H1 (cell line): ENCODE results near the gene SCPEP1. TPM values are rescaled to one million over a fixed set of nuclear protein-coding genes. Genes with fewer than 3 reads are reported as not detected.

Experiments
- CTCF ChIA-PET: fragments of 300-600 bp; sonication (Branson Sonifier 250); formaldehyde crosslinking; loops from one replicate; lab custom pipeline; 2021; ENCODE audit not compliant: partially characterized antibody; lab: Charles Lee
- POLR2A ChIA-PET: fragments of 300-600 bp; sonication (Branson Sonifier 250); formaldehyde crosslinking; loops from one replicate; lab custom pipeline; 2021; ENCODE audit warnings: inconsistent platforms; ENCODE audit not compliant: partially characterized antibody; lab: Charles Lee
- DNase-seq, 2 experiments: peaks; one replicate each; pipeline versions ENCODE4 v3.0.0 to v3.0.0-alpha.2; 2010 to 2022; ENCODE audit warnings: low spot score in 2 of 2, low read depth in 1 of 2, mixed read lengths in 1 of 2
- FAIRE-seq: peaks from 2 replicates; lab custom pipeline; 2011; peaks lifted over from hg19 to GRCh38; lab: Jason Lieb, UNC
- H2AFZ ChIP-seq: 2 replicates; pipeline ENCODE4 v1.8.1; 2012; ENCODE audit warnings: low read length, inconsistent platforms
- H2AK5ac ChIP-seq: 2 replicates; pipeline ENCODE4 v1.6.1; 2013; ENCODE audit warnings: low read depth, low read length
- H2BK120ac ChIP-seq: replicated peaks from 2 replicates; pipeline ENCODE3; 2013; ENCODE audit warnings: low read depth, low read length, inconsistent platforms
- H2BK12ac ChIP-seq: 2 replicates; pipeline ENCODE4 v1.6.1; 2013; ENCODE audit warnings: low read depth, low read length
- H2BK15ac ChIP-seq: 2 replicates; pipeline ENCODE4 v1.6.1; 2013; ENCODE audit warnings: low read length
- H2BK20ac ChIP-seq: 2 replicates; pipeline ENCODE4 v1.6.1; 2013; ENCODE audit warnings: low read length
- H2BK5ac ChIP-seq: 2 replicates; pipeline ENCODE4 v1.6.1; 2013; ENCODE audit warnings: low read depth, low read length
- H3K14ac ChIP-seq: 2 replicates; pipeline ENCODE4 v1.6.1; 2013; ENCODE audit warnings: inconsistent platforms; ENCODE audit not compliant: insufficient read length
- H3K18ac ChIP-seq: 2 replicates; pipeline ENCODE4 v1.6.1; 2013; ENCODE audit warnings: low read length; ENCODE audit errors: extremely low read depth
- H3K23ac ChIP-seq: 2 replicates; pipeline ENCODE4 v1.6.1; 2013; ENCODE audit warnings: inconsistent platforms; ENCODE audit not compliant: insufficient read length
- H3K23me2 ChIP-seq: 2 replicates; pipeline ENCODE4 v1.6.1; 2013; ENCODE audit warnings: low read depth, low read length
- H3K27ac ChIP-seq: 2 replicates; pipeline ENCODE4 v1.6.1; 2011; ENCODE audit warnings: low read depth, low read length, inconsistent platforms
- H3K27me3 ChIP-seq, 4 experiments: replicated peaks in 1 of 4; 1 replicate in 1 of 4; 2 replicates in 3 of 4; pipeline versions ENCODE4 v1.6.1 to v1.8.1; 2011 to 2013; ENCODE audit warnings: low read length in 3 of 4, mild to moderate bottlenecking in 3 of 4, inconsistent platforms in 2 of 4, mixed read lengths in 2 of 4, moderate library complexity in 1 of 4; ENCODE audit not compliant: control insufficient read depth in 3 of 4, insufficient read depth in 3 of 4; ENCODE audit errors: extremely low read depth in 1 of 4
- H3K36me3 ChIP-seq, 4 experiments: 2 replicates each; pipeline versions ENCODE4 v1.6.1 to v1.8.1; 2011 to 2013; ENCODE audit warnings: mild to moderate bottlenecking in 4 of 4, low read length in 3 of 4, moderate library complexity in 2 of 4, control low read depth in 1 of 4, inconsistent platforms in 1 of 4; ENCODE audit not compliant: insufficient read depth in 4 of 4, control insufficient read depth in 2 of 4
- H3K4ac ChIP-seq: replicated peaks from 2 replicates; pipeline ENCODE3; 2013; ENCODE audit warnings: low read length, low read depth, mixed read lengths, inconsistent platforms; ENCODE audit not compliant: insufficient read length
- H3K4me1 ChIP-seq, 4 experiments: replicated peaks in 1 of 4; 1 replicate in 1 of 4; 2 replicates in 3 of 4; pipeline versions ENCODE4 v1.6.1 to v1.8.1; 2011 to 2013; ENCODE audit warnings: low read length in 3 of 4, inconsistent platforms in 2 of 4, mixed read lengths in 1 of 4; ENCODE audit not compliant: insufficient read depth in 4 of 4, control insufficient read depth in 3 of 4
- H3K4me2 ChIP-seq, 2 experiments: 2 replicates each; pipeline versions ENCODE4 v1.6.1 to v1.8.1; 2011 to 2013; ENCODE audit warnings: low read depth in 2 of 2, low read length in 2 of 2, control low read depth in 1 of 2, inconsistent platforms in 1 of 2, mild to moderate bottlenecking in 1 of 2; ENCODE audit not compliant: insufficient read depth in 1 of 2
- H3K4me3 ChIP-seq, 4 experiments: fragments of 200-600, 300-600 bp in 1 of 4; sonication (generic), shearing (Covaris generic), sonication (Bioruptor Twin) in 1 of 4; 2 replicates each; pipeline versions ENCODE4 v1.5.1 to v1.8.1; 2011 to 2016; ENCODE audit warnings: low read length in 4 of 4, low read depth in 3 of 4, control low read depth in 2 of 4, inconsistent platforms in 2 of 4, mild to moderate bottlenecking in 2 of 4, mixed read lengths in 1 of 4, moderate library complexity in 1 of 4; ENCODE audit not compliant: insufficient read depth in 2 of 4; ENCODE audit errors: extremely low read depth in 1 of 4
- H3K56ac ChIP-seq: replicated peaks from 2 replicates; pipeline ENCODE3; 2013; ENCODE audit warnings: low read depth, mild to moderate bottlenecking, mixed read lengths, low read length, inconsistent platforms; ENCODE audit not compliant: insufficient read length
- H3K79me1 ChIP-seq: 2 replicates; pipeline ENCODE4 v1.6.1; 2013; ENCODE audit warnings: low read depth, low read length, control low read depth
- H3K79me2 ChIP-seq, 2 experiments: 2 replicates each; pipeline versions ENCODE4 v1.6.1 to v1.8.1; 2012 to 2013; ENCODE audit warnings: low read length in 2 of 2, mild to moderate bottlenecking in 2 of 2, inconsistent platforms in 1 of 2; ENCODE audit not compliant: insufficient read depth in 2 of 2, control insufficient read depth in 1 of 2
- H3K9ac ChIP-seq, 4 experiments: replicated peaks in 1 of 4; 1 replicate in 1 of 4; 2 replicates in 3 of 4; pipeline versions ENCODE4 v1.6.1 to v1.8.1; 2011 to 2013; ENCODE audit warnings: low read depth in 3 of 4, low read length in 3 of 4, control low read depth in 2 of 4, mild to moderate bottlenecking in 2 of 4, moderate library complexity in 2 of 4, inconsistent platforms in 1 of 4; ENCODE audit errors: extremely low read depth in 1 of 4
- H3K9me3 ChIP-seq, 2 experiments: 2 replicates each; pipeline versions ENCODE4 v1.6.1 to v1.8.1; 2012 to 2013; ENCODE audit warnings: mild to moderate bottlenecking in 2 of 2, moderate library complexity in 2 of 2, control low read depth in 1 of 2, inconsistent platforms in 1 of 2, low read depth in 1 of 2, low read length in 1 of 2, mixed read lengths in 1 of 2; ENCODE audit not compliant: insufficient read depth in 2 of 2
- H4K20me1 ChIP-seq, 2 experiments: replicated peaks in 1 of 2; 2 replicates each; pipeline versions ENCODE3 to v1.8.1; 2011 to 2013; ENCODE audit warnings: inconsistent platforms in 2 of 2, low read length in 2 of 2, mild to moderate bottlenecking in 1 of 2; ENCODE audit not compliant: insufficient read depth in 2 of 2, control insufficient read depth in 1 of 2
- H4K5ac ChIP-seq: 2 replicates; pipeline ENCODE4 v1.6.1; 2013; ENCODE audit warnings: low read length, low read depth, mixed read lengths, inconsistent platforms; ENCODE audit not compliant: insufficient read length
- H4K8ac ChIP-seq: 2 replicates; pipeline ENCODE4 v1.8.0; 2013; ENCODE audit warnings: mild to moderate bottlenecking, moderate library complexity, low read length, inconsistent platforms; ENCODE audit not compliant: insufficient read depth; ENCODE audit errors: extremely low read depth
- H4K91ac ChIP-seq: replicated peaks from 2 replicates; pipeline ENCODE3; 2013; ENCODE audit warnings: low read length, mixed read lengths, inconsistent platforms; ENCODE audit not compliant: insufficient read length
- CTCF ChIP-seq, 3 experiments: IDR thresholded peaks; 1 replicate in 2 of 3; 2 replicates in 1 of 3; pipeline versions ENCODE4 v1.5.1 to v1.6.1; 2011; ENCODE audit warnings: low read length in 3 of 3, mild to moderate bottlenecking in 3 of 3, inconsistent platforms in 2 of 3, low read depth in 1 of 3, moderate library complexity in 1 of 3; ENCODE audit not compliant: insufficient read depth in 1 of 3; ENCODE audit errors: control extremely low read depth in 1 of 3
- HDAC2 ChIP-seq, 2 experiments: fragments of 300-600 bp in 1 of 2; sonication (generic) in 1 of 2; IDR thresholded peaks; 2 replicates each; pipeline ENCODE4 v1.6.1; 2011 to 2012; ENCODE audit warnings: low read depth in 2 of 2, low read length in 2 of 2, mild to moderate bottlenecking in 2 of 2, moderate library complexity in 2 of 2, borderline replicate concordance in 1 of 2, inconsistent platforms in 1 of 2
- RAD21 ChIP-seq, 2 experiments: IDR thresholded peaks in 1 of 2; conservative IDR thresholded peaks in 1 of 2; 2 replicates each; pipeline ENCODE4 v1.6.1; 2011; ENCODE audit warnings: low read depth in 2 of 2, low read length in 2 of 2, improper control_type of control experiment in 1 of 2, inconsistent platforms in 1 of 2, mild to moderate bottlenecking in 1 of 2, moderate library complexity in 1 of 2
- TCF12 ChIP-seq: IDR thresholded peaks from 2 replicates; pipeline ENCODE4 v1.6.1; 2011; ENCODE audit warnings: low read depth, mild to moderate bottlenecking, low read length
- WGBS, 2 experiments: shearing (Covaris generic) in 1 of 2; methylation state at CpG; one replicate each; pipeline versions ENCODE4 v1.1.6 to v1.1.7; 2013 to 2015; ENCODE audit warnings: low lambda C conversion rate in 2 of 2, mixed read lengths in 2 of 2, inconsistent platforms in 1 of 2, low coverage in 1 of 2, missing lambda C conversion rate in 1 of 2; ENCODE audit not compliant: insufficient replicate concordance in 2 of 2, insufficient coverage in 1 of 2, insufficient read length in 1 of 2; ENCODE audit errors: extremely low coverage in 1 of 2, missing lambda C conversion rate in 1 of 2; 5-methylcytosine and 5-hydroxymethylcytosine counted together
- polyA plus RNA-seq, 7 experiments: library from polyadenylated mRNA; depleted of rRNA in 3 of 7; stranded (reverse) in 5 of 7; unstranded in 2 of 7; fragments of >200 nt in 5 of 7; fragments of 200-250 nt in 2 of 7; gene quantifications; 1 replicate in 5 of 7; 2 replicates in 1 of 7; 4 replicates in 1 of 7; pipeline versions ENCODE4 v1.2.1 to v1.2.3, GENCODE V29; 2011 to 2013; ENCODE audit warnings: missing spikeins in 2 of 7, mixed read lengths in 2 of 7
- total RNA-seq: library from RNA; stranded (reverse); fragmentation: NEBNext Ultra II Directional; extraction: Animal tissue kit (Norgen Biotek cat#: 25700); gene quantifications from 2 replicates; pipeline ENCODE4 v1.2.1, GENCODE V29; 2021

SCPEP1 gene
- total and polyA plus RNA-seq, 2 of the 8 experiments (the other 6 are each of a cell fraction or from before 2014, with no cell fraction given), result 30.7 to 52.6 TPM

- Histone ChIP-seq H3K23ac (no peak overlapping the region), H3K36me3 (peaks cover 0 to 11% (median 2%) of the 10 kb centered on the region in 4 experiments; a peak in 4 of 8 replicates), H3K9ac (no peak overlapping the region), H3K14ac (no peak overlapping the region), H4K91ac (no peak overlapping the region), H4K20me1 (no peaks in the 10 kb centered on the region), H2BK120ac (no peak overlapping the region), H3K18ac (no peak overlapping the region), H3K4ac (no peak overlapping the region), H3K27me3 (no peaks in the 10 kb centered on the region), H3K27ac (no peak overlapping the region), H4K5ac (no peak overlapping the region), H2BK20ac (no peak overlapping the region), H2BK15ac (no peak overlapping the region), H2BK12ac (no peak overlapping the region), H2AFZ (no peak overlapping the region), H3K79me1 (peaks cover 2% of the 10 kb centered on the region; the same call in 1 of the 2 replicates), H2BK5ac (no peak overlapping the region), H3K4me1 (peaks cover 0 to 4% (median 0%) of the 10 kb centered on the region in 4 experiments; a peak in 1 of 7 replicates), H3K9me3 (no peaks in the 10 kb centered on the region), H4K8ac (no peak overlapping the region), H3K23me2 (no peaks in the 10 kb centered on the region), H2AK5ac (no peak overlapping the region), H3K79me2 (no peaks in the 10 kb centered on the region), H3K56ac (no peak overlapping the region), H3K4me2 (no peak overlapping the region), H3K4me3 (no peak overlapping the region)
- CTCF ChIA-PET, result interaction anchor here (0.6 to 3.5 kb wide), 11 partner anchors 9 to 112 kb away, joined by 3 to 21 read pairs (median 4); no protein-coding TSS in a partner anchor
- TF ChIP-seq TCF12, result no peak
- TF ChIP-seq CTCF (IDR thresholded peaks at IDR 0.05; ENCODE audit: control extremely low read depth in 1 of 3, insufficient read depth in 1 of 3, low read depth in 1 of 3, low read length in 3 of 3), result peak; percentile 46 to 55 (median 54)
- no peak for TF ChIP-seq HDAC2 (IDR thresholded peaks at IDR 0.05; ENCODE audit: borderline replicate concordance in 1 of 2, low read depth in 2 of 2, low read length in 2 of 2)
- peak; percentile 69 to 79 for TF ChIP-seq RAD21 (IDR thresholded peaks at IDR 0.05 in 1 of 2, conservative IDR thresholded peaks at IDR 0.05 in 1 of 2; ENCODE audit: low read depth in 2 of 2, low read length in 2 of 2)
- 91% methylated on average over 7 of the region's 7 CpGs; no CpG with 5 or more reads in 1 of the 2 experiments for whole genome bisulfite sequencing, 2 experiments
- POLR2A ChIA-PET, result interaction anchor here (0.9 kb wide), 1 partner anchor 247 kb away, joined by 3 read pairs; no protein-coding TSS in a partner anchor
- DNase-seq (no peak), FAIRE-seq (no peak)
Measured at GRCh38 chr17:57001541-57001940, 23.6 kb downstream of the SCPEP1 start.
